Mesenchymal stem cell (in vitro differentiated cells and primary cell): ENCODE data around the gene VPS45.
A peak's percentile ranks its signal among the peaks of the same experiment; 100 is the strongest.

Source experiments
- DNase-seq: peaks from one replicate; pipeline ENCODE4 v3.0.0-alpha.2; 2013
- H2AFZ ChIP-seq: one replicate; pipeline ENCODE4 v1.6.1; 2013; ENCODE audit warnings: low read depth, mild to moderate bottlenecking, control low read depth, inconsistent platforms, low read length, moderate library complexity
- H2AK5ac ChIP-seq: 2 replicates; pipeline ENCODE4 v1.6.1; 2013; ENCODE audit warnings: low read length, moderate library complexity, mild to moderate bottlenecking, inconsistent platforms; ENCODE audit not compliant: severe bottlenecking
- H2BK120ac ChIP-seq: one replicate; pipeline ENCODE4 v1.6.1; 2013; ENCODE audit warnings: low read depth, mild to moderate bottlenecking, inconsistent platforms, low read length, moderate library complexity
- H2BK12ac ChIP-seq, 2 experiments: one replicate each; pipeline ENCODE4 v1.6.1; 2013; ENCODE audit warnings: inconsistent platforms in 2 of 2, low read length in 2 of 2, mild to moderate bottlenecking in 2 of 2, moderate library complexity in 2 of 2, control low read depth in 1 of 2
- H2BK15ac ChIP-seq: one replicate; pipeline ENCODE4 v1.6.1; 2013; ENCODE audit warnings: mild to moderate bottlenecking, low read depth, inconsistent platforms; ENCODE audit not compliant: poor library complexity, severe bottlenecking
- H2BK5ac ChIP-seq: 2 replicates; pipeline ENCODE4 v1.6.1; 2013; ENCODE audit warnings: low read depth, mild to moderate bottlenecking, low read length, control low read depth, inconsistent platforms; ENCODE audit not compliant: poor library complexity, severe bottlenecking
- H3K14ac ChIP-seq, 2 experiments: one replicate each; pipeline ENCODE4 v1.6.1; 2013; ENCODE audit warnings: inconsistent platforms in 2 of 2, low read length in 2 of 2, control low read depth in 1 of 2, mild to moderate bottlenecking in 1 of 2, moderate library complexity in 1 of 2
- H3K18ac ChIP-seq, 2 experiments: one replicate each; pipeline ENCODE4 v1.6.1; 2013; ENCODE audit warnings: inconsistent platforms in 2 of 2, low read length in 2 of 2, control low read depth in 1 of 2, low read depth in 1 of 2, mild to moderate bottlenecking in 1 of 2
- H3K23ac ChIP-seq, 2 experiments: one replicate each; pipeline ENCODE4 v1.6.1; 2013; ENCODE audit warnings: inconsistent platforms in 2 of 2, low read length in 2 of 2, mild to moderate bottlenecking in 2 of 2, moderate library complexity in 2 of 2, control low read depth in 1 of 2
- H3K27ac ChIP-seq: 2 replicates; pipeline ENCODE4 v1.5.1; 2013; ENCODE audit warnings: mild to moderate bottlenecking, moderate library complexity, low read length, control low read depth, inconsistent platforms; ENCODE audit not compliant: poor library complexity, severe bottlenecking
- H3K27me3 ChIP-seq, 2 experiments: 2 replicates each; pipeline versions ENCODE4 v1.6.1 to v1.7.0; 2013; ENCODE audit warnings: low read length in 2 of 2, mild to moderate bottlenecking in 2 of 2, moderate library complexity in 2 of 2, control low read depth in 1 of 2, inconsistent platforms in 1 of 2; ENCODE audit not compliant: control insufficient read depth in 1 of 2, insufficient read depth in 1 of 2
- H3K36me3 ChIP-seq, 2 experiments: 2 replicates each; pipeline versions ENCODE4 v1.6.1 to v1.7.0; 2013; ENCODE audit warnings: low read length in 2 of 2, control low read depth in 1 of 2, inconsistent platforms in 1 of 2, low read depth in 1 of 2, mild to moderate bottlenecking in 1 of 2; ENCODE audit not compliant: insufficient read depth in 2 of 2, control insufficient read depth in 1 of 2
- H3K4ac ChIP-seq, 2 experiments: one replicate each; pipeline ENCODE4 v1.6.1; 2013; ENCODE audit warnings: inconsistent platforms in 2 of 2, low read length in 2 of 2, mild to moderate bottlenecking in 2 of 2, moderate library complexity in 2 of 2, control low read depth in 1 of 2, low read depth in 1 of 2
- H3K4me1 ChIP-seq: 2 replicates; pipeline ENCODE4 v1.6.1; 2013; ENCODE audit warnings: low read depth, low read length, control low read depth; ENCODE audit not compliant: control insufficient read depth, insufficient read depth
- H3K4me2 ChIP-seq: 2 replicates; pipeline ENCODE4 v1.6.1; 2013; ENCODE audit warnings: low read length, mild to moderate bottlenecking, inconsistent platforms; ENCODE audit not compliant: poor library complexity, severe bottlenecking
- H3K4me3 ChIP-seq, 2 experiments: 2 replicates each; pipeline versions ENCODE4 v1.5.1 to v1.7.0; 2013; ENCODE audit warnings: low read length in 2 of 2, mild to moderate bottlenecking in 2 of 2, control low read depth in 1 of 2, low read depth in 1 of 2; ENCODE audit not compliant: insufficient read depth in 1 of 2
- H3K79me1 ChIP-seq: replicated peaks from 2 replicates; pipeline ENCODE4 v1.6.1; 2013; ENCODE audit warnings: mild to moderate bottlenecking, control low read depth, low read length, inconsistent platforms; ENCODE audit not compliant: poor library complexity, severe bottlenecking
- H3K9ac ChIP-seq: 2 replicates; pipeline ENCODE4 v1.7.0; 2013; ENCODE audit warnings: mild to moderate bottlenecking, low read length, moderate library complexity
- H3K9me3 ChIP-seq: 2 replicates; pipeline ENCODE4 v1.7.0; 2013; ENCODE audit warnings: mild to moderate bottlenecking, low read length; ENCODE audit not compliant: control insufficient read depth
- H4K8ac ChIP-seq: one replicate; pipeline ENCODE4 v1.6.1; 2013; ENCODE audit warnings: inconsistent platforms, mild to moderate bottlenecking, low read length, moderate library complexity
- H4K91ac ChIP-seq: one replicate; pipeline ENCODE4 v1.6.1; 2013; ENCODE audit warnings: mild to moderate bottlenecking, low read length, inconsistent platforms
- WGBS: methylation state at CpG from one replicate; pipeline ENCODE4 v1.1.7; 2013; ENCODE audit warnings: mixed read lengths; 5-methylcytosine and 5-hydroxymethylcytosine counted together

The VPS45 gene

DNA sequence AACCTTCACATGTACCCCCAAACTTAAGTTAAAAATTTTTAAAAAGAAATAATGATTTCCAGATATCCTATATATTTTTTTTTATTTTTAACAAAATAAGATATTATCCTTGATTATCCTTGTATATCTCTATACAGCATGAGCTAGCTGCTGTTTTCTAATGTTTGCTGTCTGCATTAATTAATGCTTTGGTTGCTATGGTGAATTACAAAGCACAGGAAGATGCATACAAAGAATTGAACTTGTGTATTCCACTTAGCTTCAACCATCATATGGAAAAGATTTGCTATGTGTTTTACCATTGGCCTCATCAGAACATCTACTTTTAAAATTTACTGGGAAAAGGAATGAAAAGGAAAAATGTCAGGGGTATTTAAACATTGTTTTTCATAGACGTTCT, 35.4 kb downstream of the VPS45 start:
- no peak for DNase-seq
- H4K8ac ChIP-seq: no peak overlapping the region
- no peak overlapping the region for H3K18ac ChIP-seq
- no peak overlapping the region for H2BK15ac ChIP-seq
- no peaks in the 10 kb centered on the region for H3K79me1 ChIP-seq
- no peaks in the 10 kb centered on the region for H3K4me1 ChIP-seq
- no peak overlapping the region for H2BK12ac ChIP-seq
- no peak overlapping the region for H2BK120ac ChIP-seq
- no peaks in the 10 kb centered on the region for H3K27me3 ChIP-seq
- H3K4me2 ChIP-seq: no peak overlapping the region
- 86% methylated on average over 1 of the region's 1 CpG for WGBS
- no peak overlapping the region for H3K4me3 ChIP-seq
- H3K14ac ChIP-seq: no peak overlapping the region
- no peak overlapping the region for H3K4ac ChIP-seq
- no peak overlapping the region for H3K27ac ChIP-seq
- peaks cover 7 to 49% of the 10 kb centered on the region in 2 experiments for H3K36me3 ChIP-seq
- peaks cover 5% of the 10 kb centered on the region for H3K9me3 ChIP-seq
- no peak overlapping the region for H4K91ac ChIP-seq
- H2BK5ac ChIP-seq: no peak overlapping the region
- H2AK5ac ChIP-seq: no peak overlapping the region
- H3K23ac ChIP-seq: no peak overlapping the region
- no peak overlapping the region for H3K9ac ChIP-seq
- H2AFZ ChIP-seq: no peak overlapping the region

DNA sequence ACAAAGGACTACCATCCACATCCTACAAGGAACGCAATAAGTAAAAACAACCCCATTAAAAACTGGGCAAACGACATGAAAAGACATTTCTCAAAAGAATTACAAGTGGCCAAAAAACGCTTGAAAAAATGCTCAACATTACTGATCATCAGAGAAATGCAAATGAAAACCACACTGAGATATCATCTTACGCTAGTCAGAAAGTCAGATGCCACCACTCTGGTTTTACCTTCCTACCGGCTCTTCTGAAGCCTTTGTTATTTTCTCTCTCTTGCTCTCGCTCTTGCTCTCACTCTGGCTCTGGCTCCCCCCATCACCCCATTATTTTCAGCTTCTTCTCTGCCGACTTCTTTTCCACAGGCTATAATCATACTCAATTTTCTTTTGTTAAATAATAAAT, 38.8 kb downstream of the VPS45 start:
- 98% methylated on average over 6 of the region's 7 CpGs for WGBS
- Histone ChIP-seq H3K4me1 (no peaks in the 10 kb centered on the region), H4K91ac (no peak overlapping the region), H2AK5ac (no peak overlapping the region), H4K8ac (no peak overlapping the region), H2BK12ac (no peak overlapping the region), H3K9ac (no peak overlapping the region), H3K36me3 (peaks cover 7 to 35% of the 10 kb centered on the region in 2 experiments), H2BK5ac (no peak overlapping the region), H3K18ac (no peak overlapping the region), H3K4me3 (no peak overlapping the region), H3K4ac (no peak overlapping the region), H2AFZ (no peak overlapping the region), H3K9me3 (peaks cover 5% of the 10 kb centered on the region), H3K14ac (no peak overlapping the region), H3K27me3 (no peaks in the 10 kb centered on the region), H2BK120ac (no peak overlapping the region), H2BK15ac (no peak overlapping the region), H3K23ac (no peak overlapping the region), H3K4me2 (peak overlapping the region; percentile 9), H3K27ac (no peak overlapping the region), H3K79me1 (no peaks in the 10 kb centered on the region)
- DNase-seq: no peak

DNA sequence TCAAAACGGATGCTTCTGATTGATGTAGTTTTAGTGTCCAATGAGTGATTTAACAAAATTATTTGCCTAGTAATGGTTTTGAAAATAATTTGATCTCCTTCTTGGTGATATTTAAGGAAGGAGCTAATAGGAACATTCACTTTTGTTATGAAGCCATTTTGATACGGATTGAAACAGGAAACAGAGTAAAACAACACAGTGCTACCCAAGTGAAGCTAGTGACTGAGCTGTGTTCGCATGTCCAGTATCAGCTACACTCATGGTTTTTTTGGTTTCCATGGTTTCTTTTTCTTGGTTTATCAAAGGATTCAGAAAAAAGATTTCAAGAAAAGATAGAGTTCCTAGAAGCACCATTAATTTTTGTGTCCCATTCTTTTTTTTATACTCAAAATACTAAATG, 42.0 kb downstream of the VPS45 start:
- Histone ChIP-seq H3K4me3 (no peak overlapping the region), H2AFZ (no peak overlapping the region), H3K4me2 (no peak overlapping the region), H2AK5ac (no peak overlapping the region), H3K4ac (no peak overlapping the region), H2BK120ac (no peak overlapping the region), H3K14ac (no peak overlapping the region), H3K9ac (no peak overlapping the region), H2BK12ac (no peak overlapping the region), H2BK5ac (no peak overlapping the region), H4K8ac (no peak overlapping the region), H4K91ac (no peak overlapping the region), H3K79me1 (peaks cover 4% of the 10 kb centered on the region), H2BK15ac (no peak overlapping the region), H3K27me3 (no peaks in the 10 kb centered on the region), H3K9me3 (peaks cover 11% of the 10 kb centered on the region), H3K36me3 (peaks cover 10 to 45% of the 10 kb centered on the region in 2 experiments), H3K23ac (no peak overlapping the region), H3K18ac (no peak overlapping the region), H3K4me1 (no peaks in the 10 kb centered on the region), H3K27ac (no peak overlapping the region)
- DNase-seq: no peak
- 96% methylated on average over 3 of the region's 3 CpGs for WGBS

DNA sequence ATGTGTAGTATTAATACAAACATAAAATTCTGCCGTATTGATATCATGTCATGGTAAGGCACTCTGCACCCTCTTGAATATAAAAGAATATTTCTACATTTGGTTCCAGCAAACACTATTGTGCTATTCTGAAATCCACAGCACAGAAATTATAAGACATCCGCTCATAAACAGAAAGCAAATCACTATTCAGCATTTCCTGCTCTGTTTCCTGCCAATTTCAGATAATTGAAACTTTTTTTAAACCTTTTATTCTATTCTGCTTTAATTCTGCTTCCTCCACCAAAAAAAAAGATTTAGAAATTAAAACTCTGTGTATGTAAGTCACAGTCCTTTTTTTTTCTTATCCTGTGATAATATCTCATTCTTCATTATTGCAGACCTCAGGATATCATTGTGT, 42.5 kb downstream of the VPS45 start:
- H2AK5ac ChIP-seq: no peak overlapping the region
- H3K36me3 ChIP-seq: peaks cover 10 to 46% of the 10 kb centered on the region in 2 experiments
- H2AFZ ChIP-seq: no peak overlapping the region
- H3K14ac ChIP-seq: no peak overlapping the region
- no peak overlapping the region for H3K4me2 ChIP-seq
- H3K27ac ChIP-seq: no peak overlapping the region
- peaks cover 17% of the 10 kb centered on the region for H3K9me3 ChIP-seq
- no peak overlapping the region for H3K23ac ChIP-seq
- peaks cover 4% of the 10 kb centered on the region for H3K79me1 ChIP-seq
- no peak overlapping the region for H3K4ac ChIP-seq
- H4K8ac ChIP-seq: no peak overlapping the region
- H2BK15ac ChIP-seq: no peak overlapping the region
- no peak overlapping the region for H2BK5ac ChIP-seq
- H4K91ac ChIP-seq: no peak overlapping the region
- WGBS: 99% methylated on average over 2 of the region's 2 CpGs
- no peaks in the 10 kb centered on the region for H3K27me3 ChIP-seq
- no peak overlapping the region for H3K18ac ChIP-seq
- no peak overlapping the region for H3K9ac ChIP-seq
- no peak overlapping the region for H2BK12ac ChIP-seq
- no peak for DNase-seq
- H3K4me3 ChIP-seq: no peak overlapping the region
- H2BK120ac ChIP-seq: no peak overlapping the region
- H3K4me1 ChIP-seq: no peaks in the 10 kb centered on the region
